ENCODE data around the gene NEU3.

NEU3 gene

GRCh38 chr11:74988541-74989259, at the start of gene NEU3:
Gene NEU3, plus strand, starts transcription at chr11:74988933. Its CDS starts 128 bp downstream, at chr11:74989061.
- H3K36me3 ChIP-seq (ENCODE audit: control insufficient read depth, insufficient read depth, low read length, severe bottlenecking): no peaks in the 10 kb centered on the region
- peak; percentile 83 for DNase-seq (ENCODE audit: low read depth)
- H3K9me3 ChIP-seq (ENCODE audit: control insufficient read depth, low read length): no peaks in the 10 kb centered on the region
- peaks cover 5% of the 10 kb centered on the region for H3K4me1 ChIP-seq (ENCODE audit: control insufficient read depth, insufficient read depth, low read length)
- H3K4me3 ChIP-seq (ENCODE audit: low read length): peak within 1 kb of the TSS; percentile 91
- no peaks in the 10 kb centered on the region for H3K27me3 ChIP-seq (replicated peaks; ENCODE audit: control insufficient read depth, insufficient read depth, low read length)
- peak within 1 kb of the TSS; percentile 86 for H3K9ac ChIP-seq (ENCODE audit: low read length)

GRCh38 chr11:74941492-74941891, 47.2 kb upstream of the NEU3 start:
- Histone ChIP-seq H3K36me3 (ENCODE audit: control insufficient read depth, insufficient read depth, low read length, severe bottlenecking) (peaks cover 6% of the 10 kb centered on the region), H3K9ac (ENCODE audit: low read length) (peak overlapping the region; percentile 69)
- DNase-seq (ENCODE audit: low read depth): no peak

GRCh38 chr11:74942073-74942759, 46.5 kb upstream of the NEU3 start:
- no peak for DNase-seq (ENCODE audit: low read depth)
- Histone ChIP-seq H3K9me3 (ENCODE audit: control insufficient read depth, low read length) (no peaks in the 10 kb centered on the region), H3K9ac (ENCODE audit: low read length) (peak overlapping the region; percentile 69), H3K4me1 (ENCODE audit: control insufficient read depth, insufficient read depth, low read length) (peaks cover 53% of the 10 kb centered on the region), H3K4me3 (ENCODE audit: low read length) (peak overlapping the region; percentile 32), H3K27me3 (replicated peaks; ENCODE audit: control insufficient read depth, insufficient read depth, low read length) (no peaks in the 10 kb centered on the region), H3K36me3 (ENCODE audit: control insufficient read depth, insufficient read depth, low read length, severe bottlenecking) (peaks cover 6% of the 10 kb centered on the region)

More at GRCh38 chr11:74941492-74941891, 47.2 kb upstream of the NEU3 start:
- H3K4me3 ChIP-seq (ENCODE audit: low read length): peak overlapping the region; percentile 32
- no peaks in the 10 kb centered on the region for H3K9me3 ChIP-seq (ENCODE audit: control insufficient read depth, low read length)
- H3K27me3 ChIP-seq (replicated peaks; ENCODE audit: control insufficient read depth, insufficient read depth, low read length): no peaks in the 10 kb centered on the region
- peaks cover 57% of the 10 kb centered on the region for H3K4me1 ChIP-seq (ENCODE audit: control insufficient read depth, insufficient read depth, low read length)

GRCh38 chr11:74948546-74948897, 40.2 kb upstream of the NEU3 start:
- H3K4me3 ChIP-seq (ENCODE audit: low read length): peak overlapping the region; percentile 100
- H3K36me3 ChIP-seq (ENCODE audit: control insufficient read depth, insufficient read depth, low read length, severe bottlenecking): peaks cover 6% of the 10 kb centered on the region
- DNase-seq (ENCODE audit: low read depth): peak; percentile 46
- H3K9ac ChIP-seq (ENCODE audit: low read length): peak overlapping the region; percentile 99
- no peaks in the 10 kb centered on the region for H3K9me3 ChIP-seq (ENCODE audit: control insufficient read depth, low read length)
- no peaks in the 10 kb centered on the region for H3K27me3 ChIP-seq (replicated peaks; ENCODE audit: control insufficient read depth, insufficient read depth, low read length)
- peaks cover 37% of the 10 kb centered on the region for H3K4me1 ChIP-seq (ENCODE audit: control insufficient read depth, insufficient read depth, low read length)

- Histone ChIP-seq H3K27me3 (replicated peaks; ENCODE audit: control insufficient read depth, insufficient read depth, low read length) (no peaks in the 10 kb centered on the region), H3K9ac (ENCODE audit: low read length) (peak within 1 kb of the TSS; percentile 99), H3K36me3 (ENCODE audit: control insufficient read depth, insufficient read depth, low read length, severe bottlenecking) (peaks cover 5% of the 10 kb centered on the region), H3K4me1 (ENCODE audit: control insufficient read depth, insufficient read depth, low read length) (peaks cover 35% of the 10 kb centered on the region), H3K9me3 (ENCODE audit: control insufficient read depth, low read length) (no peaks in the 10 kb centered on the region), H3K4me3 (ENCODE audit: low read length) (peak within 1 kb of the TSS; percentile 100)
- DNase-seq (ENCODE audit: low read depth): peak; percentile 100
Measured at GRCh38 chr11:74948898-74949752, 39.6 kb upstream of the NEU3 start, which contains the start of the genes SPCS2 and XRRA1. Gene SPCS2, plus strand, starts transcription at chr11:74949266. Its CDS starts 20 bp downstream, at chr11:74949286. Gene XRRA1, minus strand, starts transcription at chr11:74949091. Its CDS starts 8,213 bp downstream, at chr11:74940878.

GRCh38 chr11:74949753-74950137, 39.0 kb upstream of the NEU3 start:
- peak overlapping the region; percentile 100 for H3K4me3 ChIP-seq (ENCODE audit: low read length)
- peak; percentile 62 for DNase-seq (ENCODE audit: low read depth)
- peaks cover under 1% of the 10 kb centered on the region for H3K36me3 ChIP-seq (ENCODE audit: control insufficient read depth, insufficient read depth, low read length, severe bottlenecking)
- no peaks in the 10 kb centered on the region for H3K27me3 ChIP-seq (replicated peaks; ENCODE audit: control insufficient read depth, insufficient read depth, low read length)
- no peaks in the 10 kb centered on the region for H3K9me3 ChIP-seq (ENCODE audit: control insufficient read depth, low read length)
- H3K4me1 ChIP-seq (ENCODE audit: control insufficient read depth, insufficient read depth, low read length): peaks cover 35% of the 10 kb centered on the region
- peak overlapping the region; percentile 99 for H3K9ac ChIP-seq (ENCODE audit: low read length)

- Histone ChIP-seq H3K4me3 (ENCODE audit: low read length) (peak overlapping the region; percentile 100), H3K9me3 (ENCODE audit: control insufficient read depth, low read length) (no peaks in the 10 kb centered on the region), H3K36me3 (ENCODE audit: control insufficient read depth, insufficient read depth, low read length, severe bottlenecking) (peaks cover 5% of the 10 kb centered on the region), H3K4me1 (ENCODE audit: control insufficient read depth, insufficient read depth, low read length) (peaks cover 35% of the 10 kb centered on the region), H3K27me3 (replicated peaks; ENCODE audit: control insufficient read depth, insufficient read depth, low read length) (no peaks in the 10 kb centered on the region), H3K9ac (ENCODE audit: low read length) (peak overlapping the region; percentile 99)
- DNase-seq (ENCODE audit: low read depth): peak; percentile 33
Measured at GRCh38 chr11:74950374-74950969, 38.3 kb upstream of the NEU3 start.

- Histone ChIP-seq H3K9me3 (ENCODE audit: control insufficient read depth, low read length) (no peaks in the 10 kb centered on the region), H3K4me3 (ENCODE audit: low read length) (peak overlapping the region; percentile 100), H3K9ac (ENCODE audit: low read length) (no peak overlapping the region), H3K27me3 (replicated peaks; ENCODE audit: control insufficient read depth, insufficient read depth, low read length) (no peaks in the 10 kb centered on the region), H3K36me3 (ENCODE audit: control insufficient read depth, insufficient read depth, low read length, severe bottlenecking) (peaks cover 5% of the 10 kb centered on the region), H3K4me1 (ENCODE audit: control insufficient read depth, insufficient read depth, low read length) (peaks cover 36% of the 10 kb centered on the region)
- no peak for DNase-seq (ENCODE audit: low read depth)
Measured at GRCh38 chr11:74951226-74951625, 37.5 kb upstream of the NEU3 start.

- no peaks in the 10 kb centered on the region for H3K9me3 ChIP-seq (ENCODE audit: control insufficient read depth, low read length)
- no peaks in the 10 kb centered on the region for H3K27me3 ChIP-seq (replicated peaks; ENCODE audit: control insufficient read depth, insufficient read depth, low read length)
- H3K9ac ChIP-seq (ENCODE audit: low read length): no peak overlapping the region
- H3K36me3 ChIP-seq (ENCODE audit: control insufficient read depth, insufficient read depth, low read length, severe bottlenecking): peaks cover 5% of the 10 kb centered on the region
- H3K4me1 ChIP-seq (ENCODE audit: control insufficient read depth, insufficient read depth, low read length): peaks cover 45% of the 10 kb centered on the region
- no peak overlapping the region for H3K4me3 ChIP-seq (ENCODE audit: low read length)
- DNase-seq (ENCODE audit: low read depth): no peak
Measured at GRCh38 chr11:74952752-74953151, 36.0 kb upstream of the NEU3 start.

GRCh38 chr11:74953451-74953850, 35.3 kb upstream of the NEU3 start:
- Histone ChIP-seq H3K27me3 (replicated peaks; ENCODE audit: control insufficient read depth, insufficient read depth, low read length) (no peaks in the 10 kb centered on the region), H3K4me3 (ENCODE audit: low read length) (no peak overlapping the region), H3K9me3 (ENCODE audit: control insufficient read depth, low read length) (no peaks in the 10 kb centered on the region), H3K36me3 (ENCODE audit: control insufficient read depth, insufficient read depth, low read length, severe bottlenecking) (peaks cover 5% of the 10 kb centered on the region), H3K4me1 (ENCODE audit: control insufficient read depth, insufficient read depth, low read length) (peaks cover 48% of the 10 kb centered on the region), H3K9ac (ENCODE audit: low read length) (no peak overlapping the region)
- DNase-seq (ENCODE audit: low read depth): no peak
